Ovary (tissue), 9 donors: ENCODE data around the gene ZBTB47. TPM values are rescaled to one million over a fixed set of nuclear protein-coding genes. Genes with fewer than 3 reads are reported as not detected.

Experiments
- DNase-seq, 5 donors: peaks; one replicate each; pipeline ENCODE4 v3.0.0-alpha.2; 2019 to 2020
- H3K27ac ChIP-seq, 2 donors: fragments of 200-600 bp; one replicate each; pipeline versions ENCODE4 v1.5.1 to v1.8.0; 2019 to 2022
- H3K27me3 ChIP-seq: fragments of 200-600 bp; one replicate; pipeline ENCODE4 v1.8.0; 2022
- H3K36me3 ChIP-seq: fragments of 200-600 bp; sonication (generic); one replicate; pipeline ENCODE4 v1.5.1; 2019
- H3K4me1 ChIP-seq: one replicate; pipeline ENCODE4 v1.8.1; 2013; ENCODE audit warnings: mild to moderate bottlenecking, moderate library complexity; ENCODE audit not compliant: insufficient read depth
- H3K4me3 ChIP-seq: fragments of 200-600 bp; sonication (generic); one replicate; pipeline ENCODE4 v1.5.1; 2017
- H3K9me3 ChIP-seq, 2 donors: fragments of 200-600 bp in 1 of 2; sonication (generic) in 1 of 2; one replicate each; pipeline versions ENCODE4 v1.5.1 to v1.8.1; 2013 to 2019; ENCODE audit warnings: mild to moderate bottlenecking in 1 of 2, moderate library complexity in 1 of 2
- EP300 ChIP-seq: sonication (generic); formaldehyde crosslinking; IDR thresholded peaks from one replicate; pipeline ENCODE4 v1.6.1; 2017; ENCODE audit warnings: antibody characterized with exemption
- POLR2A ChIP-seq: fragments of 450-650 bp; IDR thresholded peaks from one replicate; pipeline ENCODE4 v1.6.1; 2017; ENCODE audit warnings: antibody characterized with exemption, mild to moderate bottlenecking, moderate library complexity
- WGBS, 3 donors: extraction: QIAGEN DNeasy Blood & Tissue Kit in 1 of 3; methylation state at CpG; one replicate each; pipeline versions ENCODE4 v1.1.5 to v1.1.7; 2013 to 2017; 5-methylcytosine and 5-hydroxymethylcytosine counted together
- intact Hi-C, 4 donors: fragments of 100-400 bp; cut with DNase I; formaldehyde crosslinking; loops; one replicate each; pipeline versions ENCODE4 v1.11.0 to v1.15.1; 2022 to 2023
- polyA plus RNA-seq, 2 donors: library from polyadenylated mRNA; stranded (reverse); fragments of 200-250 nt in 1 of 2; fragments of 350-450 nt in 1 of 2; fragmentation: Illumina TruSeq in 1 of 2; extraction: RNeasy Lipid Tissue Mini Kit (QIAGEN cat#74804) in 1 of 2; gene quantifications; one replicate each; pipeline ENCODE4 v1.2.3, GENCODE V29; 2013 to 2014
- total RNA-seq, 7 donors: library from RNA; depleted of rRNA in 2 of 7; stranded (reverse); fragments of >200 nt in 2 of 7; fragmentation: NEBNext Ultra II Directional in 3 of 7; extraction: Animal tissue kit (Norgen Biotek cat#: 25700) in 3 of 7; gene quantifications; one replicate each; pipeline versions ENCODE4 v1.1.0 to v1.2.4, GENCODE V29; 2016 to 2023
- TF ChIP-seq, protein P1 (sequence below), 3 donors: fragments of 450-650 bp in 2 of 3; fragments of 200-600 bp in 1 of 3; IDR thresholded peaks; one replicate each; pipeline versions ENCODE4 v1.5.1 to v1.8.0; 2016 to 2022; ENCODE audit warnings: antibody characterized with exemption in 3 of 3, mild to moderate bottlenecking in 1 of 3
- donor health status: DM: no; HTN: no; CAD: no; lungs with moderate emphysema.
- donor health status: DM: no; HTN: no; CAD: no.
- donor health status: Bipolar disorder and iron deficiency.
- donor health status: DM: yes; HTN: yes; CAD: no.
- donor health status: DM: no; HTN: no; CAD: no.
- donor health status: DM: yes; HTN: yes; CAD: no.

The ZBTB47 gene
- total and polyA plus RNA-seq, 9 donors, result 7.7 to 41.9 (median 25.0) TPM

DNA sequence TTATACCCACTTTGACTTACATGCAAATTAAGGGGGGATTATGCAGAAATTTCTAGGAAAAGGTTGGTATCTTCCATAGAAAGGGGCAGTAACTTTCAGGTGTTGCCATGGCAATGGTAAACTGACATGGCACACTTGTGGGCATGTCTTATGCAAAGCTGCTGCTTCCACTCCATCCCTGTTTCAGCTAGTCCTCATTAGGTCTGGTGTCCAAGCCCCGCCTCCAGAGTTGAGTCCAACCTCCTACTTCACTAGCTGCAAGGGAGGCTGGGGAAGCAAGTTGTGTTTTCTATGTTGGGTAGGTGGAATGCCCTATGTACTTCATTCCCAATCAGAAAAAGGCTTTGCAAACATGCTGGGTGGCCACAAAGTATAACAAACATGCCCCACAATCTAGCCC, 17.2 kb downstream of the ZBTB47 start:
- DNase-seq, result no peak
- H3K27me3 ChIP-seq, result no peaks in the 10 kb centered on the region
- H3K9me3 ChIP-seq, result no peaks in the 10 kb centered on the region
- no peak overlapping the region for H3K4me3 ChIP-seq
- 84 to 90% (median 86%) methylated on average over 1 of the region's 1 CpG for WGBS, 3 donors
- peaks cover 11% of the 10 kb centered on the region for H3K4me1 ChIP-seq
- intact Hi-C loops, result no loop called here
- TF ChIP-seq EP300 (no peak), POLR2A (no peak)
- TF ChIP-seq, protein P1, sequence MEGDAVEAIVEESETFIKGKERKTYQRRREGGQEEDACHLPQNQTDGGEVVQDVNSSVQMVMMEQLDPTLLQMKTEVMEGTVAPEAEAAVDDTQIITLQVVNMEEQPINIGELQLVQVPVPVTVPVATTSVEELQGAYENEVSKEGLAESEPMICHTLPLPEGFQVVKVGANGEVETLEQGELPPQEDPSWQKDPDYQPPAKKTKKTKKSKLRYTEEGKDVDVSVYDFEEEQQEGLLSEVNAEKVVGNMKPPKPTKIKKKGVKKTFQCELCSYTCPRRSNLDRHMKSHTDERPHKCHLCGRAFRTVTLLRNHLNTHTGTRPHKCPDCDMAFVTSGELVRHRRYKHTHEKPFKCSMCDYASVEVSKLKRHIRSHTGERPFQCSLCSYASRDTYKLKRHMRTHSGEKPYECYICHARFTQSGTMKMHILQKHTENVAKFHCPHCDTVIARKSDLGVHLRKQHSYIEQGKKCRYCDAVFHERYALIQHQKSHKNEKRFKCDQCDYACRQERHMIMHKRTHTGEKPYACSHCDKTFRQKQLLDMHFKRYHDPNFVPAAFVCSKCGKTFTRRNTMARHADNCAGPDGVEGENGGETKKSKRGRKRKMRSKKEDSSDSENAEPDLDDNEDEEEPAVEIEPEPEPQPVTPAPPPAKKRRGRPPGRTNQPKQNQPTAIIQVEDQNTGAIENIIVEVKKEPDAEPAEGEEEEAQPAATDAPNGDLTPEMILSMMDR (IDR thresholded peaks at IDR 0.05), result no peak
- no peak overlapping the region for H3K27ac ChIP-seq
- H3K36me3 ChIP-seq, result no peaks in the 10 kb centered on the region

DNA sequence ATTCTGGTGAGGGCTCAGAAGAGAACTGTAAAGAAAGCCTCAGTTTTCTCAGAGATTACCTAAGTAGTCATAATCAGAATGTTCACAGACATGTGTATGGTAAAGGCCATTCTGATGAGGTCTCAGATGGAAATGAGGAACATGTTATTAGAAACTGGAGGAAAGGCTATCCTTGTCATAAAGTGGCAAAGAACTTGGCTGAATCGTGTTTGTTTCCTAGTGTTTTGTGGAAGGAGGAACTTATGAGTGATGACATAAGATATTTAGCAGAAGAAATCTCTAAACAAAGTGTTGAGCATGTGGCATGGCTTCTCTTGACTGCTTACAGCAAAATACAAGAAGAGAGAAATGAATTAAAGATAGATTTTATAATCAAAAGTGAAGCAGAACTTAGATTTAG, 19.0 kb downstream of the ZBTB47 start:
- DNase-seq, result no peak
- intact Hi-C loops, result no loop called here
- Histone ChIP-seq H3K9me3 (no peaks in the 10 kb centered on the region), H3K4me3 (no peak overlapping the region), H3K4me1 (peaks cover 6% of the 10 kb centered on the region), H3K27me3 (no peaks in the 10 kb centered on the region), H3K27ac (no peak overlapping the region), H3K36me3 (no peaks in the 10 kb centered on the region)
- no peak for TF ChIP-seq POLR2A
- TF ChIP-seq EP300, result no peak
- TF ChIP-seq, protein P1 (IDR thresholded peaks at IDR 0.05), result no peak
- WGBS, 3 donors, result 37 to 63% (median 55%) methylated on average over 1 of the region's 1 CpG

DNA sequence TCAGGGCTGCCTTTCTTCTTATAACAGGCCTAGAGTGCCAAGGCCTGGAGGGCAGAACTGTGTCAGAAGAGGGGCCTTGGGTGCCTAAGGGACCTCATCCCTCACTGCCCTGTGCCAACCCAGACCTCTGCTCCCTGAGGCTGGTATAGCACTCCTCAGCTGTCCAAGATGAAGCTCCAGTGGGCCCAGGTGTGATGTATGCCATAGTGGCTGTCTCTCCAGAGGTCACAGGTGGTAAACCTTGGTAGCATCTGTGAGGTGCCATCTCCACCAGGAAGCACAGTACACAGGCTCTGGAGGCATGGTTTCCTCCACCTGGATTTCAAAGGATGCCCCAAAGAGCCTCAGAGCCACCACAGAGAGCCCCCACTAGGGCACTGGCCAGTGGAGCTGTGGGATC, 19.6 kb downstream of the ZBTB47 start:
- peaks cover under 1% of the 10 kb centered on the region for H3K4me1 ChIP-seq
- no peaks in the 10 kb centered on the region for H3K36me3 ChIP-seq
- no peaks in the 10 kb centered on the region for H3K9me3 ChIP-seq
- H3K4me3 ChIP-seq, result no peak overlapping the region
- no peak overlapping the region for H3K27ac ChIP-seq
- peak in 1 of 5 donors; percentile 13 for DNase-seq
- intact Hi-C loops, result no loop called here
- no peaks in the 10 kb centered on the region for H3K27me3 ChIP-seq
- no peak for TF ChIP-seq POLR2A
- TF ChIP-seq, protein P1 (IDR thresholded peaks at IDR 0.05), result no peak
- no peak for TF ChIP-seq EP300

DNA sequence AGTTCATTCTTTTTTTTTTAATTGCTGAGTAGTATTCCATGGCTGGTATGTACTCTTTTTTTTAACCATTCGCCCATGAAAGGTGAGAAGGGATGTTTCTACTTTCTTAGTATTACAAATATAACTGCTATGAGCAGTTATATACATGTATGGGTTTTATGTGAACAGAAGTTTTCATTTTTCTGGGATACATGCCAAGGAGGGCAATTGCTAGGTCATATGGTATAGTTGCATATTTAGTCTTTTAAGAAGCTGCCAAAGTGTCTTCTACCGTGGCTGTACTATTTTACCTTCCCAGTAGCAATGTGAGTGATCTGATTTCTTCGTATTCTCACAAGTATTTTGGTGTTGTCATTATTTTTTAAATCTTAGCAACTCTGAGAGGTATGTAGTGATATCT, 20.6 kb downstream of the ZBTB47 start:
- 43 to 50% (median 49%) methylated on average over 3 of the region's 3 CpGs for WGBS, 3 donors
- H3K27ac ChIP-seq, result no peak overlapping the region
- no peak for DNase-seq
- no peaks in the 10 kb centered on the region for H3K9me3 ChIP-seq
- H3K4me3 ChIP-seq, result no peak overlapping the region
- TF ChIP-seq POLR2A (no peak), EP300 (no peak)
- TF ChIP-seq, protein P1 (IDR thresholded peaks at IDR 0.05), result no peak
- H3K36me3 ChIP-seq, result no peaks in the 10 kb centered on the region
- intact Hi-C loops, result no loop called here
- H3K27me3 ChIP-seq, result no peaks in the 10 kb centered on the region
- H3K4me1 ChIP-seq, result no peaks in the 10 kb centered on the region

DNA sequence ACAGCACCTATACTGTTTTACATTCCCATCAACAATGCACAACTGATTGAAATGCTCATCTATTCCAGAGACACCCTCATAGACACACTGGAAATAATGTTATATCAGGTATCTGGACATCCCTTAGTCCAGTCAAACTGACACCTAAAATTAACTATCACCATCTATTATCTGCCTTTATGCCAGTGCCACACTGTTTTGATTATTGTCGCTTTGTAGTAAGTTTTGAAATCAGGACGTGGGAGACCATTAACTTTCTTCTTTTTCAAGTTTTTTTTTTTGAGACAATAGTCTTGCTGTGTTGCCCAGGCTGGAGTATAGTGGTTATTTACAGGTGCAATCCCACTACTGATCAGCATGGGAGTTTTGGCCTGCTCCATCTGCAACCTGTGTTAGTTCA, 22.4 kb downstream of the ZBTB47 start:
- Histone ChIP-seq H3K36me3 (no peaks in the 10 kb centered on the region), H3K4me3 (no peak overlapping the region), H3K27ac (no peak overlapping the region), H3K27me3 (no peaks in the 10 kb centered on the region), H3K9me3 (no peaks in the 10 kb centered on the region), H3K4me1 (no peaks in the 10 kb centered on the region)
- no peak for TF ChIP-seq POLR2A
- TF ChIP-seq, protein P1 (IDR thresholded peaks at IDR 0.05), result no peak
- no peak for DNase-seq
- WGBS, 3 donors, result 76 to 90% (median 80%) methylated on average over 2 of the region's 2 CpGs
- intact Hi-C loops, result no loop called here
